ENCODE measurements around the gene SLC1A5.
"Not testable (repeated sequence)": the region's sequence is repeated elsewhere in the genome, so short reads cannot be mapped to it uniquely, and the experiment has no call there.

Gene SLC1A5

GRCh38 chr19:46825731-46826055 lies 37.3 kb upstream of the SLC1A5 start:
- no peak for TF ChIP-seq CTCF (IDR thresholded peaks at IDR 0.05; ENCODE audit: low read depth, low read length)
- no peak for DNase-seq (ENCODE audit: low read depth, low spot score)
- in situ Hi-C loops (cut with HindIII; ENCODE audit: low sequenced_read_pairs) = no loop called here

GRCh38 chr19:46824890-46825730 lies 36.7 kb upstream of the SLC1A5 start:
- H3K4me3 ChIP-seq (ENCODE audit: low read depth, low read length) = no peak overlapping the region
- no peak for DNase-seq (ENCODE audit: low read depth, low spot score)
- in situ Hi-C loops (cut with HindIII; ENCODE audit: low sequenced_read_pairs) = no loop called here
- TF ChIP-seq CTCF (IDR thresholded peaks at IDR 0.05; ENCODE audit: low read depth, low read length) = no peak

More at GRCh38 chr19:46825731-46826055, 37.3 kb upstream of the SLC1A5 start:
- H3K4me3 ChIP-seq (ENCODE audit: low read depth, low read length) = no peak overlapping the region

- in situ Hi-C loops (cut with HindIII; ENCODE audit: low sequenced_read_pairs) = no loop called here
- DNase-seq (ENCODE audit: low read depth, low spot score) = no peak
- no peak for TF ChIP-seq CTCF (IDR thresholded peaks at IDR 0.05; ENCODE audit: low read depth, low read length)
- no peak overlapping the region for H3K4me3 ChIP-seq (ENCODE audit: low read depth, low read length)
Measured at GRCh38 chr19:46823049-46823448, 34.7 kb upstream of the SLC1A5 start.

GRCh38 chr19:46822410-46822787 lies 34.0 kb upstream of the SLC1A5 start:
- DNase-seq (ENCODE audit: low read depth, low spot score); H3K4me3 ChIP-seq (ENCODE audit: low read depth, low read length); in situ Hi-C loops (cut with HindIII; ENCODE audit: low sequenced_read_pairs): not testable (repeated sequence)

GRCh38 chr19:46821512-46822409 lies 33.4 kb upstream of the SLC1A5 start:
- H3K4me3 ChIP-seq (ENCODE audit: low read depth, low read length) = no peak overlapping the region
- no peak for DNase-seq (ENCODE audit: low read depth, low spot score)
- TF ChIP-seq CTCF (IDR thresholded peaks at IDR 0.05; ENCODE audit: low read depth, low read length) = no peak
- in situ Hi-C loops (cut with HindIII; ENCODE audit: low sequenced_read_pairs) = no loop called here

GRCh38 chr19:46818812-46819211 lies 30.4 kb upstream of the SLC1A5 start:
- H3K4me3 ChIP-seq (ENCODE audit: low read depth, low read length) = no peak overlapping the region
- TF ChIP-seq CTCF (IDR thresholded peaks at IDR 0.05; ENCODE audit: low read depth, low read length) = no peak
- in situ Hi-C loops (cut with HindIII; ENCODE audit: low sequenced_read_pairs) = no loop called here
- peak; percentile 20 for DNase-seq (ENCODE audit: low read depth, low spot score)

Data from astrocyte of the spinal cord (primary cell).